ENCODE data around the gene LBP.

DNA sequence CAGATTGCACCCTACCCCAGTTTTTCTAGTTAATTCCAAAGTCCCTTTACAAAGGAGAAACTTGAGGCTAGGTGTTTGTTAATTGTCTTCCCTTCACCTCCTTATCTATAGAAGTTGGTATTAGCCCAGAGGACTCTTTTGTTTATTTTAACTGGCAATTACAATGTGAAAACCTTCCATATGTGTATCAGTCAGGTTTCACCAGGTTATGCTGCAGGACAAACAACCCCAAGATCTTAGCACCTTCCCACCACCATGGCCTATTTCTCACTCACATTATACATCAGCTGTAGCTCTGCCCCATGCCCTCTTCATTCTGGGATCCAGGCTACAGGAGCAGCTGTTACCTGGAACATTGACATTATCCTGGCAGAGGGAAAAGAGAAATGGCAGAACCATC is 57.7 kb downstream of the LBP start:
- TF ChIP-seq SIN3A (IDR thresholded peaks at IDR 0.05; ENCODE audit: low read depth, low read length) = no peak
- TF ChIP-seq NRF1 (conservative IDR thresholded peaks at IDR 0.05; ENCODE audit: low read depth, low read length) = no peak
- TF ChIP-seq TCF3 (IDR thresholded peaks at IDR 0.05; ENCODE audit: borderline replicate concordance, insufficient read depth, low read depth, low read length) = no peak

All from GM12878 (cell line).